ENCODE measurements around the gene NBEA.

NBEA gene

GRCh38 chr13:35694031-35694430, 752.0 kb downstream of the NBEA start:
- no peak for DNase-seq (ENCODE audit: extremely low spot score)
- CTCF ChIA-PET = no interaction called here
- TF ChIP-seq, protein P1, sequence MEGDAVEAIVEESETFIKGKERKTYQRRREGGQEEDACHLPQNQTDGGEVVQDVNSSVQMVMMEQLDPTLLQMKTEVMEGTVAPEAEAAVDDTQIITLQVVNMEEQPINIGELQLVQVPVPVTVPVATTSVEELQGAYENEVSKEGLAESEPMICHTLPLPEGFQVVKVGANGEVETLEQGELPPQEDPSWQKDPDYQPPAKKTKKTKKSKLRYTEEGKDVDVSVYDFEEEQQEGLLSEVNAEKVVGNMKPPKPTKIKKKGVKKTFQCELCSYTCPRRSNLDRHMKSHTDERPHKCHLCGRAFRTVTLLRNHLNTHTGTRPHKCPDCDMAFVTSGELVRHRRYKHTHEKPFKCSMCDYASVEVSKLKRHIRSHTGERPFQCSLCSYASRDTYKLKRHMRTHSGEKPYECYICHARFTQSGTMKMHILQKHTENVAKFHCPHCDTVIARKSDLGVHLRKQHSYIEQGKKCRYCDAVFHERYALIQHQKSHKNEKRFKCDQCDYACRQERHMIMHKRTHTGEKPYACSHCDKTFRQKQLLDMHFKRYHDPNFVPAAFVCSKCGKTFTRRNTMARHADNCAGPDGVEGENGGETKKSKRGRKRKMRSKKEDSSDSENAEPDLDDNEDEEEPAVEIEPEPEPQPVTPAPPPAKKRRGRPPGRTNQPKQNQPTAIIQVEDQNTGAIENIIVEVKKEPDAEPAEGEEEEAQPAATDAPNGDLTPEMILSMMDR (IDR thresholded peaks at IDR 0.05; ENCODE audit: control extremely low read depth, extremely low read depth, low read depth, missing control alignments) = no peak
- POLR2A ChIA-PET = no interaction called here

- ChIA-PET POLR2A (no interaction called here), CTCF (no interaction called here)
- TF ChIP-seq, protein P1 (IDR thresholded peaks at IDR 0.05; ENCODE audit: control extremely low read depth, extremely low read depth, low read depth, missing control alignments) = no peak
- DNase-seq (ENCODE audit: extremely low spot score) = peak; percentile 19
Measured at GRCh38 chr13:35694549-35695447, 752.7 kb downstream of the NBEA start.

- no peak for DNase-seq (ENCODE audit: extremely low spot score)
- POLR2A ChIA-PET = no interaction called here
- TF ChIP-seq, protein P1 (IDR thresholded peaks at IDR 0.05; ENCODE audit: control extremely low read depth, extremely low read depth, low read depth, missing control alignments) = no peak
- CTCF ChIA-PET = no interaction called here
Measured at GRCh38 chr13:35695448-35695770, 753.3 kb downstream of the NBEA start.

- POLR2A ChIA-PET = no interaction called here
- TF ChIP-seq, protein P1 (IDR thresholded peaks at IDR 0.05; ENCODE audit: control extremely low read depth, extremely low read depth, low read depth, missing control alignments) = no peak
- no peak for DNase-seq (ENCODE audit: extremely low spot score)
- CTCF ChIA-PET = no interaction called here
Measured at GRCh38 chr13:35697186-35697730, 755.2 kb downstream of the NBEA start.

DNA sequence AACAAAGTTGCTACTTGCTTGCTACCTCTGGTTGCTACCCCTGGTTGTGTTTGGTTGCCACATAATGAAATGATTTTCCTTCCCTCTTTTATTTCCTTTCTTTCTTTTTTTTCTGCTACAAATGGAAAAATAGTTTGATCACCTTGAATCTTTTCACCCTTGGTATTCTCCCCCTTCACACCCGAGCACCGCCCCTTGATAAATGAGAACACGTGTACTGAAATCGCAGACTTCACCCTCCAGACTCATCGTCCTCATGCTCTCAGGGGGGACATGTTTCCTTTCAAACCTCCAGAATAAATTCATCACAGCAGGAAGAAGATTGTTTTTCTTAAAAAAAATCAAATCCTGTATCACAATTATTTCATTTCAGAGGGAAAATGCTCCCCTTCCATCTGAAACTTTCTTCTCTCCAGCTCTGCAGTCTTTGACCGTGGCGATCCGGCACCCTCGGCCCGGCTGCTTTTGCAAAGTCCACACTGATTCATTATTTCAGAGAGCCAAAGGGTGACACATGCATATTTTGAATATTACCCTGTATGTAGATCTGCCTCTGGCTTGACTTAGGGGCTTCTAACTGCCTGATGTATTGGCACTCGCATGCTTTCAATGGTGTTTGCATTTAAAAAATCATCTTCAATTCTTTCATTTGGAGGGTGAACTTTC, 757.0 kb downstream of the NBEA start:
- CTCF ChIA-PET = no interaction called here
- no peak for DNase-seq (ENCODE audit: extremely low spot score)
- POLR2A ChIA-PET = no interaction called here
- TF ChIP-seq, protein P1 (IDR thresholded peaks at IDR 0.05; ENCODE audit: control extremely low read depth, extremely low read depth, low read depth, missing control alignments) = no peak

DNA sequence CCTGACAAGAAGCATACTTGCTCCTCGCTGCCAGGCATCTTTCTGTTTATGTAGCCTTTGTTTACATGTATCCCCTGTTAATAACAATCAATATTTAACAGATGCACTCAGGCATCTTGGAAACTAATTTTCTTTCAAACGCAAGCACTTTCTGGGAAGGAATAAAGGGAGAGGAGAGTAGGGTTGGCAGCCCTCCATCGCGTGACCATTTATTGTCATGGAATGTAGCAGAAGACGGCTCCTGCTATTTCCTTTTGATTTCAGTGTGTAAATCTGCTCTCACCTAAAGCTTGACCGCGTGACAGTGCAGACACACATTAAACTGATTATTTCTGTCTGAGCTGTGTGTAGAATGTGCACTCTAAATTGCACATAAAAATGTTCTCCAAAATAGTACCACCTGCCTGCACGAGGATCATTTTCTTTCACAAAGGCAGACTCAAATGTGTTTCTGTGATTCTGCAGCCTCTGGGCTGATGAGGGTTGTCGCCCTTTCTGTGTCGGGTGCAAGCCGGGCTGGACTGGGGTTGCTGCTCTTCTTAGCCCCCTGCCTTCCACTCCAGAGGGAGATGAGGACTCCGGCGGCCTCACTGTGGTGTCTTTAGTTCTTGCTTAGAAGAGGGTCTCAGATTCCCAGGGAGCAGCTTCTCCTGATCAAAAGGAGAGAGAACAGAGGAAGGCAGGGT, 757.9 kb downstream of the NBEA start:
- ChIA-PET CTCF (interaction anchor here (0.9 kb wide), 1 partner anchor 119 kb away, joined by 3 read pairs; no protein-coding TSS in a partner anchor), POLR2A (no interaction called here)
- no peak for DNase-seq (ENCODE audit: extremely low spot score)
- TF ChIP-seq, protein P1 (IDR thresholded peaks at IDR 0.05; ENCODE audit: control extremely low read depth, extremely low read depth, low read depth, missing control alignments) = no peak

Data from GM10248 (cell line).